ENCODE measurements around the gene MAPK10.
"Not testable (repeated sequence)": the region's sequence is repeated elsewhere in the genome, so short reads cannot be mapped to it uniquely, and the experiment has no call there.

Gene MAPK10

GRCh38 chr4:86101841-86102240 lies 258.0 kb downstream of the MAPK10 start:
- DNase-seq (ENCODE audit: low read depth) = no peak

GRCh38 chr4:86101410-86101809 lies 258.4 kb downstream of the MAPK10 start:
- DNase-seq (ENCODE audit: low read depth) = no peak

GRCh38 chr4:86100539-86101215 lies 259.2 kb downstream of the MAPK10 start:
- DNase-seq (ENCODE audit: low read depth) = no peak

GRCh38 chr4:86099348-86099747 lies 260.5 kb downstream of the MAPK10 start:
- DNase-seq (ENCODE audit: low read depth) = no peak

- DNase-seq (ENCODE audit: low read depth) = no peak
Measured at GRCh38 chr4:86098691-86099090, 261.2 kb downstream of the MAPK10 start.

- no peak for DNase-seq (ENCODE audit: low read depth)
Measured at GRCh38 chr4:86096373-86096772, 263.5 kb downstream of the MAPK10 start.

- no peak for DNase-seq (ENCODE audit: low read depth)
Measured at GRCh38 chr4:86092684-86093083, 267.2 kb downstream of the MAPK10 start.

GRCh38 chr4:86091201-86091600 lies 268.7 kb downstream of the MAPK10 start:
- no peak for DNase-seq (ENCODE audit: low read depth)

- DNase-seq (ENCODE audit: low read depth) = no peak
Measured at GRCh38 chr4:86089781-86090323, 270.0 kb downstream of the MAPK10 start.

- no peak for DNase-seq (ENCODE audit: low read depth)
Measured at GRCh38 chr4:86089053-86089452, 270.8 kb downstream of the MAPK10 start.

- DNase-seq (ENCODE audit: low read depth) = not testable (repeated sequence)
Measured at GRCh38 chr4:86075796-86076195, 284.1 kb downstream of the MAPK10 start.

- no peak for DNase-seq (ENCODE audit: low read depth)
Measured at GRCh38 chr4:86060341-86060740, 299.5 kb downstream of the MAPK10 start.

- DNase-seq (ENCODE audit: low read depth) = no peak
Measured at GRCh38 chr4:86058621-86059020, 301.2 kb downstream of the MAPK10 start.

- DNase-seq (ENCODE audit: low read depth) = no peak
Measured at GRCh38 chr4:86055898-86056297, 304.0 kb downstream of the MAPK10 start.

- no peak for DNase-seq (ENCODE audit: low read depth)
Measured at GRCh38 chr4:86054286-86055032, 305.4 kb downstream of the MAPK10 start.

- DNase-seq (ENCODE audit: low read depth) = no peak
Measured at GRCh38 chr4:86050496-86050895, 309.4 kb downstream of the MAPK10 start.

GRCh38 chr4:86048426-86048825 lies 311.4 kb downstream of the MAPK10 start:
- no peak for DNase-seq (ENCODE audit: low read depth)

- DNase-seq (ENCODE audit: low read depth) = no peak
Measured at GRCh38 chr4:86044593-86044985, 315.3 kb downstream of the MAPK10 start.

GRCh38 chr4:86043755-86044592 lies 315.9 kb downstream of the MAPK10 start:
- DNase-seq (ENCODE audit: low read depth) = no peak

GRCh38 chr4:86038037-86038436 lies 321.8 kb downstream of the MAPK10 start:
- DNase-seq (ENCODE audit: low read depth) = no peak

GRCh38 chr4:86036736-86037135 lies 323.1 kb downstream of the MAPK10 start:
- no peak for DNase-seq (ENCODE audit: low read depth)

- DNase-seq (ENCODE audit: low read depth) = no peak
Measured at GRCh38 chr4:86035688-86036087, 324.2 kb downstream of the MAPK10 start.

- no peak for DNase-seq (ENCODE audit: low read depth)
Measured at GRCh38 chr4:86034616-86035015, 325.2 kb downstream of the MAPK10 start.

All from stimulated activated CD8-positive, alpha-beta memory T cell treated with anti-CD3 and anti-CD28 coated beads, Interleukin-7, amount 100 ng/mL, for 24 hours (primary cell).